ENCODE data around the gene CSGALNACT2. TPM values are rescaled to one million over a fixed set of nuclear protein-coding genes. Genes with fewer than 3 reads are reported as not detected.

CSGALNACT2 gene
- total and polyA plus RNA-seq, 12 donors: 4.6 to 12.9 (median 9.6) TPM

- Histone ChIP-seq H3K9me3 (no peaks in the 10 kb centered on the region), H3K36me3 (no peaks in the 10 kb centered on the region), H3K27ac (no peak overlapping the region), H3K4me3 (peak overlapping the region in 2 of 10 donors; percentile 60 to 71), H3K27me3 (peaks cover 0 to 36% (median 32%) of the 10 kb centered on the region in 7 donors), H3K4me1 (peaks cover 0 to 22% (median 13%) of the 10 kb centered on the region in 9 donors)
- no peak for DNase-seq
- TF ChIP-seq CTCF (IDR thresholded peaks at IDR 0.05): no peak
- WGBS, 2 donors: 44% methylated on average over 7 of the region's 7 CpGs
- ATAC-seq: no peak
- intact Hi-C loops (cut with DNase I): loop anchor here (1.0 to 10.0 kb wide), 5 partner anchors 239 to 354 kb away; no protein-coding TSS in a partner anchor
Observed at GRCh38 chr10:43105956-43106229, 32.4 kb upstream of the CSGALNACT2 start.

DNA sequence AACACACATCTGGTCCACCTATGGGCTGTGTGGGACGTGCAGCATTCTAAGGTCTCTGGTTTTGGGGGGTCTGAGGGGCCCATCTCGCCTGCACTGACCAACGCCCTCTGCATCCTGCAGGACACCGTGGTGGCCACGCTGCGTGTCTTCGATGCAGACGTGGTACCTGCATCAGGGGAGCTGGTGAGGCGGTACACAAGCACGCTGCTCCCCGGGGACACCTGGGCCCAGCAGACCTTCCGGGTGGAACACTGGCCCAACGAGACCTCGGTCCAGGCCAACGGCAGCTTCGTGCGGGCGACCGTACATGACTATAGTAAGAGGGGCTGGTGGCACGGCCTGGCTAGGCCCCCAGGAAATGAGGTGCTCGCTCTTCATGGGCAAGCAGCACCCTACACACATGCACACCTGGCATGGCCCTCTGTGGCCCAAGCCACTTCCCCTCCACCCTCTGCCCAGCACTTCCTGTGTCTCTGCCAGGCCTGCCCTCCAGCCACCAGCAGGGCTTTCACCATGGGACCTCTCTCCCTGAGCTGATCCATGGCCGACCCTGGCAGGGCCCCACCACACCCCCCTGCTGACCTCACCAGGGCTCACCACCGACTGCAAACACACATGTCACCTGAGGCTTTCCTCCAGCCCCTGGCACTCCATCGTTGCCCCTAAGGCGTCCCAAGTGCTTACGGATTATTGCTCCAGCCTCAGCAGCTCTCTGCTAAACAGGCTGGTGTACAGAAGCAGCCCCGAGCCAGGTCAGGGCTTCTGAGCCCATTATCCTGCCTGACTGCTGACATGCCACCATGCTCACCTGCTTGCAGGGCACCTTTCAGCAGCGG is 31.8 kb upstream of the CSGALNACT2 start:
- no peaks in the 10 kb centered on the region for H3K36me3 ChIP-seq
- no peak for TF ChIP-seq CTCF (IDR thresholded peaks at IDR 0.05)
- H3K4me3 ChIP-seq: no peak overlapping the region
- H3K27me3 ChIP-seq: peaks cover 0 to 36% (median 26%) of the 10 kb centered on the region in 7 donors
- H3K9me3 ChIP-seq: no peaks in the 10 kb centered on the region
- peaks cover 0 to 22% (median 13%) of the 10 kb centered on the region in 9 donors for H3K4me1 ChIP-seq
- no peak overlapping the region for H3K27ac ChIP-seq
- intact Hi-C loops (cut with DNase I): loop anchor here in 9 of 10 donors (5.0 to 10.0 kb wide), 3 partner anchors 239 to 354 kb away; no protein-coding TSS in a partner anchor
- ATAC-seq (peak in 1 of 8 donors; percentile 16), DNase-seq (no peak)
- 91 to 92% methylated on average over 28 of the region's 28 CpGs for WGBS, 2 donors

GRCh38 chr10:43108951-43109350 is 29.3 kb upstream of the CSGALNACT2 start:
- H3K27me3 ChIP-seq: peaks cover 0 to 14% (median 13%) of the 10 kb centered on the region in 7 donors
- intact Hi-C loops (cut with DNase I): loop anchor here (2.0 to 10.0 kb wide), 4 partner anchors 234 to 357 kb away; no protein-coding TSS in a partner anchor
- no peak for TF ChIP-seq CTCF (IDR thresholded peaks at IDR 0.05)
- 94% methylated on average over 12 of the region's 12 CpGs for WGBS, 2 donors
- ATAC-seq (no peak), DNase-seq (no peak)
- no peak overlapping the region for H3K27ac ChIP-seq
- peaks cover 0 to 22% (median 13%) of the 10 kb centered on the region in 9 donors for H3K4me1 ChIP-seq
- no peaks in the 10 kb centered on the region for H3K9me3 ChIP-seq
- no peaks in the 10 kb centered on the region for H3K36me3 ChIP-seq
- H3K4me3 ChIP-seq: no peak overlapping the region

- Histone ChIP-seq H3K36me3 (no peaks in the 10 kb centered on the region), H3K9me3 (no peaks in the 10 kb centered on the region), H3K4me3 (no peak overlapping the region), H3K27me3 (peaks cover 0 to 6% (median 5%) of the 10 kb centered on the region in 7 donors), H3K4me1 (peaks cover 0 to 18% (median 9%) of the 10 kb centered on the region in 9 donors), H3K27ac (no peak overlapping the region)
- intact Hi-C loops (cut with DNase I): loop anchor here (2.0 to 10.0 kb wide), 4 partner anchors 235 to 357 kb away; no protein-coding TSS in a partner anchor
- 85 to 87% methylated on average over 20 of the region's 20 CpGs for WGBS, 2 donors
- no peak for ATAC-seq
- DNase-seq: no peak
- TF ChIP-seq CTCF (IDR thresholded peaks at IDR 0.05): no peak
Observed at GRCh38 chr10:43109671-43110249, 28.5 kb upstream of the CSGALNACT2 start.

Data from heart right ventricle (tissue), 16 donors.